Measurements from ENCODE around the gene PALLD. TPM values are rescaled to one million over a fixed set of nuclear protein-coding genes. Genes with fewer than 3 reads are reported as not detected.

The PALLD gene
- total RNA-seq, 1 donor from 2014 or later = 16.4 TPM

GRCh38 chr4:168475745-168476144 lies 21.1 kb upstream of the PALLD start:
- no peaks in the 10 kb centered on the region for H3K9me3 Mint-ChIP-seq (ENCODE audit: unreplicated experiment)
- no peak for DNase-seq (ENCODE audit: low spot score)
- H3K36me3 Mint-ChIP-seq (ENCODE audit: low read depth, unreplicated experiment) = no peaks in the 10 kb centered on the region
- TF ChIP-seq CTCF (IDR thresholded peaks at IDR 0.05; ENCODE audit: unreplicated experiment) = no peak
- peaks cover 8% of the 10 kb centered on the region for H3K27me3 Mint-ChIP-seq (ENCODE audit: unreplicated experiment)
- peaks cover 11% of the 10 kb centered on the region for H3K4me1 Mint-ChIP-seq (ENCODE audit: unreplicated experiment)
- H3K27ac Mint-ChIP-seq (ENCODE audit: unreplicated experiment) = no peak overlapping the region
- H3K4me3 Mint-ChIP-seq (ENCODE audit: unreplicated experiment) = no peak overlapping the region

GRCh38 chr4:168478868-168479267 lies 18.0 kb upstream of the PALLD start:
- H3K36me3 Mint-ChIP-seq (ENCODE audit: low read depth, unreplicated experiment) = no peaks in the 10 kb centered on the region
- no peak for TF ChIP-seq CTCF (IDR thresholded peaks at IDR 0.05; ENCODE audit: unreplicated experiment)
- peaks cover 11% of the 10 kb centered on the region for H3K27me3 Mint-ChIP-seq (ENCODE audit: unreplicated experiment)
- no peak overlapping the region for H3K27ac Mint-ChIP-seq (ENCODE audit: unreplicated experiment)
- H3K4me1 Mint-ChIP-seq (ENCODE audit: unreplicated experiment) = peaks cover 21% of the 10 kb centered on the region
- DNase-seq (ENCODE audit: low spot score) = no peak
- H3K9me3 Mint-ChIP-seq (ENCODE audit: unreplicated experiment) = no peaks in the 10 kb centered on the region
- H3K4me3 Mint-ChIP-seq (ENCODE audit: unreplicated experiment) = peak overlapping the region; percentile 40

GRCh38 chr4:168480931-168481611 lies 15.8 kb upstream of the PALLD start:
- Mint-ChIP-seq H3K4me3 (ENCODE audit: unreplicated experiment) (peak overlapping the region; percentile 95), H3K27me3 (ENCODE audit: unreplicated experiment) (peaks cover 10% of the 10 kb centered on the region), H3K4me1 (ENCODE audit: unreplicated experiment) (peaks cover 18% of the 10 kb centered on the region), H3K9me3 (ENCODE audit: unreplicated experiment) (no peaks in the 10 kb centered on the region), H3K36me3 (ENCODE audit: low read depth, unreplicated experiment) (no peaks in the 10 kb centered on the region), H3K27ac (ENCODE audit: unreplicated experiment) (peak overlapping the region; percentile 99)
- TF ChIP-seq CTCF (IDR thresholded peaks at IDR 0.05; ENCODE audit: unreplicated experiment) = no peak
- no peak for DNase-seq (ENCODE audit: low spot score)

- DNase-seq (ENCODE audit: low spot score) = no peak
- Mint-ChIP-seq H3K36me3 (ENCODE audit: low read depth, unreplicated experiment) (no peaks in the 10 kb centered on the region), H3K27me3 (ENCODE audit: unreplicated experiment) (peaks cover 10% of the 10 kb centered on the region), H3K4me3 (ENCODE audit: unreplicated experiment) (no peak overlapping the region), H3K27ac (ENCODE audit: unreplicated experiment) (no peak overlapping the region), H3K4me1 (ENCODE audit: unreplicated experiment) (peaks cover 18% of the 10 kb centered on the region), H3K9me3 (ENCODE audit: unreplicated experiment) (no peaks in the 10 kb centered on the region)
- TF ChIP-seq CTCF (IDR thresholded peaks at IDR 0.05; ENCODE audit: unreplicated experiment) = no peak
Observed at GRCh38 chr4:168483811-168484210, 13.0 kb upstream of the PALLD start.

GRCh38 chr4:168484626-168485025 lies 12.2 kb upstream of the PALLD start:
- Mint-ChIP-seq H3K27ac (ENCODE audit: unreplicated experiment) (no peak overlapping the region), H3K27me3 (ENCODE audit: unreplicated experiment) (peaks cover 9% of the 10 kb centered on the region), H3K4me3 (ENCODE audit: unreplicated experiment) (no peak overlapping the region), H3K4me1 (ENCODE audit: unreplicated experiment) (peaks cover 19% of the 10 kb centered on the region), H3K9me3 (ENCODE audit: unreplicated experiment) (no peaks in the 10 kb centered on the region), H3K36me3 (ENCODE audit: low read depth, unreplicated experiment) (no peaks in the 10 kb centered on the region)
- no peak for DNase-seq (ENCODE audit: low spot score)
- no peak for TF ChIP-seq CTCF (IDR thresholded peaks at IDR 0.05; ENCODE audit: unreplicated experiment)
